ENCODE measurements around the gene FGD1.
"Not testable (repeated sequence)": the region's sequence is repeated elsewhere in the genome, so short reads cannot be mapped to it uniquely, and the experiment has no call there.

FGD1 gene

GRCh38 chrX:54495814-54496516 is at the start of gene FGD1:
Gene FGD1 (minus strand): TSS chrX:54496234. CDS start chrX:54495432, 802 bp downstream.
- peak; percentile 82 for DNase-seq (ENCODE audit: low spot score)

DNA sequence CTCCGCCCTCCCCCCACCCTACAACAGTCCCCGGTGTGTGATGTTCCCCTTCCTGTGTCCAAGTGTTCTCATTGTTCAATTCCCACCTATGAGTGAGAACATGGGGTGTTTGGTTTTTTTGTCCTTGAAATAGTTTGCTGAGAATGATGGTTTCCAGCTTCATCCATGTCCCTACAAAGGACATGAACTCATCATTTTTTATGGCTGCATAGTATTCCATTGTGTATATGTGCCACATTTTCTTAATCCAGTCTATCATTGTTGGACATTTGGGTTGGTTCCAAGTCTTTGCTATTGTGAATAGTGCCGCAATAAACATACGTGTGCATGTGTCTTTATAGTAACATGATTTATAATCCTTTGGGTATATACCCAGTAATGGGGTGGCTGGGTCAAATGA is 46.2 kb upstream of the FGD1 start:
- DNase-seq (ENCODE audit: low spot score): not testable (repeated sequence)

- peak; percentile 45 for DNase-seq (ENCODE audit: low spot score)
These were observed 44.3 kb upstream of the FGD1 start for GRCh38 chrX:54540289-54540688.

- DNase-seq (ENCODE audit: low spot score): no peak
These were observed 38.2 kb upstream of the FGD1 start for GRCh38 chrX:54534271-54534670.

DNA sequence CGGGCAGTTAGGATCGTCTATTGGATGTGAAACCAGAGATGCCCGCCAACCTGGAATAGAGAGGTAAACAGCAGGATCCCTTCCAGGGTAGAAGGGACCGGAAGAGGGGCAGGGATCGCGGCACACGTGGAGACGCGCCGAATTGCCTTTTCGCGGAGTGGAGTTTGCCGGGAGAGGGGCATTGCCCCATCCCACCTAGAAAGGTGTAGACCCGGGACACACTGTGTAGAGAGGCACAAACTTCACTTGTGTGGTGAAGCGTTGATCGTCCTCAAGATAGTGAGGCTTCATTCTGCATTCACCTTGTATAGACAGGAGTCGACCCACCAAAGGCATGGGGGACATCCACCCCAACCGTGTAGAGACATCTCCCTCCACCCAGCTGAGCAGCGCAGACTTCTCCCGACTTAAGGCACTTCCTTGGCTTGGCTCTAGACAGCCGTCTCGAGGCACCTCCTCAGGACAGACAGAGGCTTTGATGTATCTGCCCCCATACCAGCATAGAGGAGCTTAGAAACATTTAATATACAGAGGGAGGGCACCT is 34.4 kb upstream of the FGD1 start:
- no peak for DNase-seq (ENCODE audit: low spot score)

- peak; percentile 68 for DNase-seq (ENCODE audit: low spot score)
These were observed 33.7 kb upstream of the FGD1 start, which contains the start of gene GNL3L for GRCh38 chrX:54529552-54530356. Gene GNL3L (plus strand): TSS chrX:54530219. CDS start chrX:54532567, 2,348 bp downstream.

- no peak for DNase-seq (ENCODE audit: low spot score)
These were observed 33.1 kb upstream of the FGD1 start for GRCh38 chrX:54529151-54529550.

DNA sequence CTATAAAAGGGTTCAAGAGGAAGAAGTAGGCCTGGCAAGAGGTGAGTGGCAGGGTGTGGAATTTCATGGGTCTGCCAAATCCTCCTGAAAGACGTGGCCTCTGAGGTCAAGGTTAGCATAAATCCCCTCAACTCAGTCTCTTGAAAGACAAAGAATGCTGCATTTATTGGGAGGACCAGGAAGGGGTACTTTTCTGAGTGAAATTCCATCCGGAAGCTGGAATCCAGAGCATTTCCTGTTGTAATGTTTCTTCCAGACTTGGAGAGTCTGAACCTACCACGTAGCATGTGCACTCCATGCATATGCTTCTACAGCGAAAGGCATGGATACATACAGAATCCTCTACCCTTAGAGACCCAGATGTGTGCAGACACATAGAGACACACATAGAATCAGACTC is 13.4 kb upstream of the FGD1 start:
- no peak for DNase-seq (ENCODE audit: low spot score)

DNA sequence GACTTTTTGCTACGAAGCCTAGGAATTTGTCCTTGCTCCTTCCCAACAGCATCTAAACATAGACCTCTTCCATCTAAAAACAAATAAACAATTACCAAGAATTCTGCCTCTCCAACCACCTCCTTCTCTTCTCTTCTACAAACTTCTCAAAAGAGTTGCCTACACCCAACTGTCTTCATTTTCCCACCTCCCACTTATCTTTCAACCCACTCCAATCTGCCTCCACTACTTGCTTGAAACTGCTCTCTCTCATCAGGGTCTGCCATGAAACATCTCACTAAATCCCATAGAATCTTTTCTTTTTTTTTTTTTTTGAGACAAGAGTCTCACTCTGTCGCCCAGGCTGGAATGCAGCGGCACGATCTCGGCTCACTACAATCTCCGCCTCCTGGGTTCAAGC is 902 bp upstream of the FGD1 start:
- no peak for DNase-seq (ENCODE audit: low spot score)

- no peak for DNase-seq (ENCODE audit: low spot score)
These were observed 451 bp upstream of the FGD1 start for GRCh38 chrX:54496517-54496852.

DNA sequence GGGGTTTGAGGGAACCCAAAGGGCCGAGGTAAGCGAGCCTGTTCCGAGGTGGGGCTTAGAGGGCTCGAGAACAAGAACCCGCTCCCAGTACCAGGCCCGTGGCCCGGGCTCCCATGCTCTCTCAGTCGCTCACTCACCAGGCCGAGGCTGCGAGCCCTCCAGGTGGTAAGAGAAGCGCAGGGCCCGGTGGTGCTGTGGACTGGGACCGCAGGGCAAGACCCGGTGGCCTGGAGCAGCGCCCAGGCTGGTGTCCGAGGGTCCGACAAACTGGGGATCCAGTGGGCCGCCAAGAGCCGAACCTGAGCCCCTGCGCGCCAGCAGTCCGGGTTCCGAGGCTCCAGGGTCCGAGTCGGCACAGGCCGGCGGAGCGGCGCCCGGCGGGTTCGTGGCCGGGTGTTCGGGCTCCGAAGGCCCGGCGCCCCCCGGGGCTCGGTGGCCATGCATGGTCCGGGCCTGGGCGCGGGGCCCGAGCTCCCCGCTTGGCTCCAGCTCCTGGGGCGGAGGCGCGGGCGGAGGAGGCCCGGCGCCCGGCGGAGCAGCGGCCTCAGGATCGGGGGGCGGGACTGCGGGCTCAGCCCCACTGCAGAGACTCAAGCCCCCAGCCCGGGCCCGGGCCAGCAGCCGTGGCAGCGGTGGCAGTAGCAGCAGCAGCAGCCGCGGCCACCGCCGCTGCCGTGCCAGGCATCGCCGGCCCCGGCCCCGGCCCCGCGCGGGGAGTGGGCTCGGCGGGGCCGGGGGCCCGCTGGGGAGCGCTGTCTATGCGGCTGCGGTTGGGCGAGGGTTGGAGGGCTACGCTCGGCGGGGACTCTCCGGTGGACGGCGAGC is 833 bp downstream of the FGD1 start:
- no peak for DNase-seq (ENCODE audit: low spot score)

- no peak for DNase-seq (ENCODE audit: low spot score)
These were observed 1.7 kb downstream of the FGD1 start for GRCh38 chrX:54494166-54494988.

DNA sequence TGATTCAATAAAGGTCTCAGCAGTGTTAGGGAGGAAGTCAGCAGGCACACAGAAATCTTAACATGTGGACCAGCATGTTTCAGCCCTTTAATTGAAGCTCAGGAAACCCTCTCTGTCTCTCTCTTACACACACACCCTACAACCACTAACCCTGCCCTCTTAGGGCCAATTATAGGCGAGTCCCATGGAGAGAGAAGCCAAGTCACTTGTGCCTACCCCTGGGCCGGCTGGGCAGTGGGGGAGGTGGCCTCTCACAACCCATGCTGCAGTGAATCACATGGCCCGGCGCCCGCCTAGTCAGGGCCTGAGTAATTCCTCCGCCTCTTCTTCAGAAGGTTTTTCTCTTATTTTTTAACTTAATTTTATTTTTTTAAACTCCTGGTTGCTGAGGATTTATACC is 3.7 kb downstream of the FGD1 start:
- no peak for DNase-seq (ENCODE audit: low spot score)

GRCh38 chrX:54489819-54490218 is 6.2 kb downstream of the FGD1 start:
- not testable (repeated sequence) for DNase-seq (ENCODE audit: low spot score)

DNA sequence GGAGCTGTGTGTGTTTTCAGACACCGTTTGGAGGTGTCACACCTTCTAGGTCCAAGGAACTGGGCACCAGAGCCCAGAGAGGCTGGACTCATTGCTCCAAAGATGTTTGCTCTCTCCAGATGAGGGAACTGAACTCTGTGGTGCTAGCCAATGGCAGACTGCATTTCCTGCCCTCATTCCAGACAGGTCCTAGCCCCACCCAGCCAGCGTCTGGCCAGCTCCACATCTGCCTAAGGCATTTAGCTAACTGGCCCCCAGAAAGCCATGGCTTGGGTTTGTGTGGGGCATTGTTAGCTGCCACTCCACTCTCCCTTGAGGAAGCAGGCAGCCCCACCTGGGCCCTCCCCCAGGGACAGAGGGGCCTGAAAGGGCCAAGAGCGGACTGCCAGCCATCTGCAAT is 11.4 kb downstream of the FGD1 start:
- DNase-seq (ENCODE audit: low spot score): no peak

DNA sequence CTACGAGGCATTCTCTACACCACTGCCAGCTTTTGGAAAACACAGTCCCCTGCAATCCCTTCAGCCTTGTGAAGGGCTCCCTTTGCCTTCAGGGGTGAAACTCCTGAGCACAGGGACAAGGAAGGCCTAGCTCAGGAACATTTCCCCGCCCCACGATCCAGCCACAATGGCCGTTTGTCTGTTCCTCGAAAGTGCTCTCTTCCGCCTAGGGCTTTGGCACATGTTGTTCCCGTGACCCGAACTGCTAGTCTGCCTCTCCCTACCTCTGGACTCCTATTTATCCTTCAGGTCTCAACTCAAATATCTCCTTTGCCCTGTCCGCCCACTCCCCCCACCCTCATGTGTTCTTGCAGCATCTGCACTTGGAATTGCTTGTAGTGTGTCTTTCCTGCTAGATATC is 12.1 kb downstream of the FGD1 start:
- DNase-seq (ENCODE audit: low spot score): no peak

DNA sequence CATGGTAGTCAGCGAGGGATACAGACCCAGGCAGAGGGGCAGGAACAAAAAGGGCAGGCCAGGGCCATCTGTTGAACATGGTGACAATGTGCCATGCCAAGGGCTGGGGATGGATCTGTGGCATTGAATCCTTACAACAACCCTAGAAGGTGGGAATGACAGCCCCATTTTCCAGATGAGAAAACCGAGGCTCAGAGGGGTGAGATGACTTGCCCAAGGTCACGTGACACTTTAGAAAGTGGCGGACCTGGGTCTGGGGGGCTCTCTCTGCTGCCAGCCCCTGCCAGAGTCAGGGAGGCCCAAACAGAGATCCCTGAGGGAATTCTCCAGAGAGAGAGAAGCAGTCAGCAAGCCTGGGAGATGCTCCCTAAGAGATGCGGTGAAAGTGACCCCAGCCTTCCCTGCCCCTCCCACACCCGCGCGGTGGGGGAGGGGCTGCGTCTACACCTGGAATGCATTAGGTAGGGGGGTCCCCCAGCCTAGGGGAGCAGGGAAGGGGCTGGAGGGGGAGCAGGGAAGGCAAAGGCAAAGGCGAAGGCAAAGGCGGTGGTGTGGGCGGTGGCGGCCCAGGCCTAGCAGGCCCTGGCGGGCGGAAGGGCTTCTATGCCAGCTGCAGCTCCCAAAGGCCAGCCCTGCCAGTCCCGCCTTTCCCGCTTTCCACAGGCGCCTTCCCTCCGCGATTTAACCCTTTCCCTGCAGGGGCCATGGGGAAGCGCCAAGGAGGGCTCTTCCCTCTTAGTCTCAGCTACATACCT is 13.0 kb downstream of the FGD1 start:
- no peak for DNase-seq (ENCODE audit: low spot score)

GRCh38 chrX:54479136-54480111 is 16.6 kb downstream of the FGD1 start:
- no peak for DNase-seq (ENCODE audit: low spot score)

Data from hepatic stellate cell (primary cell).